GM12878 (cell line): ENCODE measurements around the gene ZC3H8. TPM values are rescaled to one million over a fixed set of nuclear protein-coding genes. Genes with fewer than 3 reads are reported as not detected.

Source experiments
- HDGF ChIP-seq: fragments of 450-650 bp; IDR thresholded peaks from 2 replicates; pipeline ENCODE4 v1.6.1; 2016; ENCODE audit warnings: antibody characterized with exemption
- IRF4 ChIP-seq: IDR thresholded peaks from 2 replicates; pipeline ENCODE4 v1.6.1; 2011; ENCODE audit warnings: low read depth, low read length
- LARP7 ChIP-seq: fragments of 450-650 bp; IDR thresholded peaks from 2 replicates; pipeline ENCODE4 v1.6.1; 2017; ENCODE audit warnings: mild to moderate bottlenecking
- MAX ChIP-seq: IDR thresholded peaks from 2 replicates; pipeline ENCODE4 v1.6.1; 2012; ENCODE audit warnings: low read depth, low read length, improper control_type of control experiment
- NR2F1 ChIP-seq: fragments of 450-650 bp; conservative IDR thresholded peaks from 2 replicates; pipeline ENCODE4 v1.6.1; 2017; ENCODE audit warnings: mild to moderate bottlenecking
- RB1 ChIP-seq: fragments of 450-650 bp; formaldehyde crosslinking; IDR thresholded peaks from 2 replicates; pipeline ENCODE4 v1.6.1; 2017; ENCODE audit warnings: mild to moderate bottlenecking, borderline replicate concordance
- RELB ChIP-seq: fragments of 450-650 bp; IDR thresholded peaks from 2 replicates; pipeline ENCODE4 v1.6.1; 2017; ENCODE audit warnings: low read depth, mild to moderate bottlenecking, moderate library complexity
- USF1 ChIP-seq: IDR thresholded peaks from 2 replicates; pipeline ENCODE4 v1.6.1; 2011; ENCODE audit warnings: borderline replicate concordance, low read depth, mild to moderate bottlenecking, moderate library complexity, mixed read lengths, low read length; ENCODE audit not compliant: insufficient read depth; ENCODE audit errors: extremely low read length
- YY1 ChIP-seq: IDR thresholded peaks from 2 replicates; pipeline ENCODE4 v1.6.1; 2011; ENCODE audit warnings: low read depth, mild to moderate bottlenecking, low read length
- polyA plus RNA-seq, 11 experiments: library from polyadenylated mRNA; depleted of rRNA in 4 of 11; unstranded in 6 of 11; stranded (reverse) in 5 of 11; fragments of >200 nt; fragmentation: Nextera tagmentation in 4 of 11; fragmentation: Illumina TruSeq in 1 of 11; extraction: Ambion mirVana in 4 of 11; extraction: Trizol in 1 of 11; gene quantifications; 1 replicate in 1 of 11; 2 replicates in 10 of 11; pipeline versions ENCODE4 v1.2.1 to v1.2.3, GENCODE V29; 2011 to 2016; ENCODE audit warnings: inconsistent platforms in 2 of 11, missing spikeins in 2 of 11, low read depth in 1 of 11
- total RNA-seq, 4 experiments: library from RNA; depleted of rRNA in 3 of 4; stranded (reverse); fragments of >200 nt in 3 of 4; fragmentation: Illumina TruSeq in 1 of 4; extraction: Trizol in 1 of 4; gene quantifications; 2 replicates each; pipeline versions ENCODE4 v1.2.1 to v1.2.3, GENCODE V29; 2013 to 2021

The ZC3H8 gene
- total and polyA plus RNA-seq, 10 of the 15 experiments (the other 5 are each of a cell fraction or from before 2014, with no cell fraction given): 9.9 to 28.4 (median 19.5) TPM

GRCh38 chr2:112254466-112255240, at the start of gene ZC3H8 (continued):
- peak; percentile 72 for TF ChIP-seq USF1
- TF ChIP-seq IRF4: no peak
- no peak for TF ChIP-seq LARP7
- TF ChIP-seq RB1: no peak
- TF ChIP-seq NR2F1: peak; percentile 92
- TF ChIP-seq HDGF: no peak
- TF ChIP-seq YY1: 0 out of 2 replicates have a peak, but pooled peaks have one; percentile 7
- TF ChIP-seq MAX: peak; percentile 96
- TF ChIP-seq RELB: peak; percentile 44; the same call in 1 of the 2 replicates
